G401 (cell line): ENCODE data around the gene SLC44A4. TPM values are rescaled to one million over a fixed set of nuclear protein-coding genes. Genes with fewer than 3 reads are reported as not detected.
"Not testable (repeated sequence)": the region's sequence is repeated elsewhere in the genome, so short reads cannot be mapped to it uniquely, and the experiment has no call there.

Experiments used
- DNase-seq: peaks from one replicate; pipeline ENCODE4 v3.0.0-alpha.2; 2015; ENCODE audit warnings: low spot score
- in situ Hi-C: cut with HindIII; loops from 2 replicates; pipeline ENCODE4 v1.10.0; 2016; ENCODE audit warnings: low sequenced_read_pairs, mixed read lengths
- total RNA-seq: library from RNA; depleted of rRNA; stranded (reverse); fragments of >200 nt; shearing (Covaris generic); gene quantifications from 2 replicates; pipeline ENCODE4 v1.2.3, GENCODE V29; 2014; rRNA removed

The SLC44A4 gene
- 0.18 and 0.41 TPM in 2 replicates for total RNA-seq

- in situ Hi-C loops = no loop called here
- DNase-seq = no peak
Measured at GRCh38 chr6:31878726-31879125, at the start of gene SLC44A4. SLC44A4 (minus strand) TSS chr6:31878997; CDS start chr6:31878980, 17 bp downstream.

- in situ Hi-C loops = no loop called here
- no peak for DNase-seq
Measured at GRCh38 chr6:31928672-31928939, 49.8 kb upstream of the SLC44A4 start.

GRCh38 chr6:31927863-31928671, 49.3 kb upstream of the SLC44A4 start:
- in situ Hi-C loops = no loop called here
- DNase-seq = no peak

GRCh38 chr6:31927242-31927862, 48.6 kb upstream of the SLC44A4 start, which contains the start of gene C2:
C2 (plus strand) TSS chr6:31927717; CDS start chr6:31927753, 36 bp downstream.
- in situ Hi-C loops = no loop called here

GRCh38 chr6:31922942-31923341, 44.1 kb upstream of the SLC44A4 start:
- DNase-seq = peak; percentile 27
- in situ Hi-C loops = no loop called here

More at GRCh38 chr6:31927242-31927862, 48.6 kb upstream of the SLC44A4 start, which contains the start of gene C2:
- no peak for DNase-seq

- DNase-seq = no peak
- in situ Hi-C loops = no loop called here
Measured at GRCh38 chr6:31920811-31921210, 42.0 kb upstream of the SLC44A4 start.

- no peak for DNase-seq
Measured at GRCh38 chr6:31919624-31920303, 41.0 kb upstream of the SLC44A4 start.

GRCh38 chr6:31918069-31918720, 39.4 kb upstream of the SLC44A4 start:
- no peak for DNase-seq
- in situ Hi-C loops = no loop called here

More at GRCh38 chr6:31919624-31920303, 41.0 kb upstream of the SLC44A4 start:
- in situ Hi-C loops = no loop called here

- in situ Hi-C loops = no loop called here
- no peak for DNase-seq
Measured at GRCh38 chr6:31915756-31916155, 37.0 kb upstream of the SLC44A4 start.

GRCh38 chr6:31915351-31915750, 36.6 kb upstream of the SLC44A4 start:
- in situ Hi-C loops = no loop called here
- DNase-seq = no peak

GRCh38 chr6:31911826-31912585, 33.2 kb upstream of the SLC44A4 start:
- in situ Hi-C loops = no loop called here
- no peak for DNase-seq

- DNase-seq, in situ Hi-C loops: not testable (repeated sequence)
Measured at GRCh38 chr6:31909298-31909697, 30.5 kb upstream of the SLC44A4 start.

- in situ Hi-C loops = no loop called here
- no peak for DNase-seq
Measured at GRCh38 chr6:31908791-31909190, 30.0 kb upstream of the SLC44A4 start.

- in situ Hi-C loops, DNase-seq: not testable (repeated sequence)
Measured at GRCh38 chr6:31908255-31908654, 29.5 kb upstream of the SLC44A4 start.

GRCh38 chr6:31907158-31907813, 28.5 kb upstream of the SLC44A4 start:
- no peak for DNase-seq
- in situ Hi-C loops = no loop called here

- DNase-seq, in situ Hi-C loops: not testable (repeated sequence)
Measured at GRCh38 chr6:31906727-31907126, 27.9 kb upstream of the SLC44A4 start.

- in situ Hi-C loops = no loop called here
- no peak for DNase-seq
Measured at GRCh38 chr6:31906122-31906521, 27.3 kb upstream of the SLC44A4 start.

- no peak for DNase-seq
- in situ Hi-C loops = no loop called here
Measured at GRCh38 chr6:31905041-31905440, 26.2 kb upstream of the SLC44A4 start.
